ENCODE results near the gene DCLK3. TPM values are rescaled to one million over a fixed set of nuclear protein-coding genes. Genes with fewer than 3 reads are reported as not detected.

DCLK3 gene
- total RNA-seq, 6 experiments from 2014 or later: not detected

DNA sequence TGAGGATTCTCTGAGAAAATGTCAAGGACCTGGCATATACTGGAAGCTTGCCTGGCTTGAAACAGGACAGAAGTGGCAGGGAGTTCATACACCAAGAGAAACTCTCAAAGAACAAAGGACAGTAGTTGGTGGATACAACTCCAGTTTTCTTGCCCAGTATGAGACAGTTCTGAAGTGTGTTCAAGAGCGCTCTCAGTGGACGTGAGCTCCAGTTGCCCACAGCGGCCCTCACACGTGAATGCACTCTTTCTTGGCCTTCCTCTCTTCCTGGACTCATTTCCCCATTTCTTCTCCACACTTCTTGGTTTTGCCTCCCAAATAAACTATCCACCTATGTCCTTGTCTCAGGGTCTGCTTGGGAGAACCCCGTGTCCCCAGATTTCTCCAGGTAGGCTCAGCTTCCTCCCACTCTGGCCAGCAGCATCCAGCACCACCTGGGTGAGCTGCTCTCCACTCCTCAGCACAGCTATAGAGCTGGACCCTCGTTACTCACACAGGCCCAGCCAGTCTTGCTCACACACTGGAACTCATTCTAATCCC, 54.5 kb downstream of the DCLK3 start:
- Mint-ChIP-seq H3K36me3 (ENCODE audit: low read depth) (no peaks in the 10 kb centered on the region), H3K27ac (no peak overlapping the region), H3K4me1 (ENCODE audit: low read depth) (peaks cover 24% of the 10 kb centered on the region), H3K4me3 (no peak overlapping the region), H3K27me3 (ENCODE audit: insufficient read depth) (peaks cover 5% of the 10 kb centered on the region), H3K9me3 (no peaks in the 10 kb centered on the region)
- no peak for DNase-seq
- TF ChIP-seq, protein P1, sequence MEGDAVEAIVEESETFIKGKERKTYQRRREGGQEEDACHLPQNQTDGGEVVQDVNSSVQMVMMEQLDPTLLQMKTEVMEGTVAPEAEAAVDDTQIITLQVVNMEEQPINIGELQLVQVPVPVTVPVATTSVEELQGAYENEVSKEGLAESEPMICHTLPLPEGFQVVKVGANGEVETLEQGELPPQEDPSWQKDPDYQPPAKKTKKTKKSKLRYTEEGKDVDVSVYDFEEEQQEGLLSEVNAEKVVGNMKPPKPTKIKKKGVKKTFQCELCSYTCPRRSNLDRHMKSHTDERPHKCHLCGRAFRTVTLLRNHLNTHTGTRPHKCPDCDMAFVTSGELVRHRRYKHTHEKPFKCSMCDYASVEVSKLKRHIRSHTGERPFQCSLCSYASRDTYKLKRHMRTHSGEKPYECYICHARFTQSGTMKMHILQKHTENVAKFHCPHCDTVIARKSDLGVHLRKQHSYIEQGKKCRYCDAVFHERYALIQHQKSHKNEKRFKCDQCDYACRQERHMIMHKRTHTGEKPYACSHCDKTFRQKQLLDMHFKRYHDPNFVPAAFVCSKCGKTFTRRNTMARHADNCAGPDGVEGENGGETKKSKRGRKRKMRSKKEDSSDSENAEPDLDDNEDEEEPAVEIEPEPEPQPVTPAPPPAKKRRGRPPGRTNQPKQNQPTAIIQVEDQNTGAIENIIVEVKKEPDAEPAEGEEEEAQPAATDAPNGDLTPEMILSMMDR (IDR thresholded peaks at IDR 0.05): no peak

DNA sequence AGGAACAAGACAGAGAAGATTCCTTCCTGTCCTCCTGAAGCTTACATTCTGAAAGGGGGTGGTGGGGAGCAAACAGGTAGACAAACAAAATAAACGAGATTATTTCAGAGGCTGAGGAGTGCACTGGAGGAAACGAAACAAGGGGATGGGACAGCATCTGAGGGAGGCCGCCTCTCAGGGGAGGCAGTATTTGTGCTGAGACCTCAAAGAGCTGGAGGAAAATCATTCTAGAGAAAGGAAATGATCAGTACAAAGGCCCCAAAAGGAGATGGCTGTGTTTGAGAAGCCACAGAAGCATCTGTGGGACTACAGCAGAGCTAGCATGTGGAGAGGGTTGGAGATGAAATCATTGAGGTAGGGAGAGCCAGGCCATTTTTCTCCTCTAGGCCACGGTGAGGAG, 55.1 kb downstream of the DCLK3 start:
- H3K4me3 Mint-ChIP-seq: no peak overlapping the region
- no peaks in the 10 kb centered on the region for H3K9me3 Mint-ChIP-seq
- DNase-seq: no peak
- TF ChIP-seq, protein P1 (IDR thresholded peaks at IDR 0.05): no peak
- no peak overlapping the region for H3K27ac Mint-ChIP-seq
- H3K4me1 Mint-ChIP-seq (ENCODE audit: low read depth): peaks cover 18% of the 10 kb centered on the region
- H3K27me3 Mint-ChIP-seq (ENCODE audit: insufficient read depth): peaks cover 5% of the 10 kb centered on the region
- no peaks in the 10 kb centered on the region for H3K36me3 Mint-ChIP-seq (ENCODE audit: low read depth)

DNA sequence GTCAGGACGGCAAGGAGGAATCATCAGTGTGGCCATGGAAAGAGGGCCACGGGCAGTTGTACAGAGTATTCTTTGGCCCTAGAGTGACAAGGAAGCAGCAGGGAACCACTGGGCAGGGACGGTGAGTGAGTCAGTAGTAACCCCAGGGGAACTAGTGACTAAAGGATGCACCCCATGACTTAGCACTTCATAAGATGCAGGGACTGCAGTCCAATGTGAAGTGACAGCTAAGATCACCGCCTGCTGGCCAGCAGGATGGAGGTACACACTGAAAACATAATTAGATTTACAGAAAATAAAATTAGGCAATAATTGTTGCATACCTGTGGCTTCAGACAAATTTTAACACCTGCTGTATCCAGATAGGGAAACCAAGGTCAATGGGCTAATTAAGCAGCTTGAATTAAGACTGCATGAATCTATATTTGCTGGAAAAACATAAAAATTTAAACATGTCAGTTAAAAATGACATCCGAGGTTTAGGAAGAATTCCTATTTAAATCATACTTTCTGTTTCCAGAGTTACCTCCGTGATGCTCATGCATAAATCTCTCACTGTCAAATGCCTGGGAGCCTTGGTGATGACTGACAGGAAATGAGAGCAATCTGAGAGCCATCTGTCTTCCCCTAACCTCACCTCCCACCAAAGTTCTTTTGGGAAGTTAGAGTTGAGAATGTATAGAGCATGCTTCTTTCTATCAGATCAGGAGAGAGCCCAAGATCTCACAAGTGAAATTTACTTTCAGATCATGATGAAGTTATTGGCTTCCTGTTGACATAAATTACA, 56.5 kb downstream of the DCLK3 start:
- Mint-ChIP-seq H3K27ac (peak overlapping the region; percentile 59), H3K27me3 (ENCODE audit: insufficient read depth) (peaks cover 5% of the 10 kb centered on the region), H3K4me1 (ENCODE audit: low read depth) (peaks cover 21% of the 10 kb centered on the region), H3K9me3 (no peaks in the 10 kb centered on the region), H3K36me3 (ENCODE audit: low read depth) (no peaks in the 10 kb centered on the region), H3K4me3 (no peak overlapping the region)
- TF ChIP-seq, protein P1 (IDR thresholded peaks at IDR 0.05): peak; percentile 78
- peak; percentile 88 for DNase-seq

DNA sequence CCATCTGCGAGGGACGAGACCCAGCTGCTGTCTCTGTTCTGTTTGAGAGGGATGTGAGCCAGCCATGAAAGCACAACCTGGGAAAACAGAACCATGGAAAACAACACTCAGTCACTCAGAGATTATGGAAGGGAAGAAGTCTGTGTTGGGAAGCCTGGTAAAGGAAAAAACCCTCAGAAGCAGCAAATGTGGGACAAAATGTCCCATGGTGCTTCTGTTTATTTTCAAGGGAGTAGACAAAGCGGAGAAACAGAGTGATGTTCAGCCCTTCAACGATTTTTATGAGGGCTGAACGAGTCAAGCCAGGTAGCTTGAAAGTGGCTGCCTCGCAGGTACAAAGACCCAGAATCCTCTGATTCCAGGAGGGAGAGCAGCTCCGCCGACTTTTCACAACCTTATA, 59.3 kb downstream of the DCLK3 start:
- Mint-ChIP-seq H3K4me1 (ENCODE audit: low read depth) (peaks cover 41% of the 10 kb centered on the region), H3K4me3 (no peak overlapping the region), H3K27ac (no peak overlapping the region), H3K9me3 (no peaks in the 10 kb centered on the region), H3K36me3 (ENCODE audit: low read depth) (no peaks in the 10 kb centered on the region), H3K27me3 (ENCODE audit: insufficient read depth) (peaks cover 5% of the 10 kb centered on the region)
- TF ChIP-seq, protein P1 (IDR thresholded peaks at IDR 0.05): no peak
- DNase-seq: no peak

DNA sequence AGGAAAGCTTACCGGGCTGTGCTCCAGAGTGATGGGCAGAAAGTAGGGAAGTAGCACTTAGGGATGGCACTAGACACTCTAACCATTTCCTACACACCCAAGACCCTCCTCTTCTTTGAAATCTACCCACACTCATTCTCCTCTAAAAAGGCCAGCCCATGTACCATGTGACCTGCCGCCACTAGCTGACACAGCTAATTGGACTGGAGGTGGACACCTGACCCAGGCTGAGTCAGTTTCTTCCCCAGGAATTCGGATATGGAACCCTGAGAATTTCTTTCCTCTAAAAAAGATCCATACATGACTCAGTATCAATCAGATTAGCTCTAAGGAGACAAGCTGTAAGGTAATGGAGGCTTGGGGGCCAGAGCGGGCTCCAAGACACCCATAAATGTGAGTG, 60.1 kb downstream of the DCLK3 start:
- Mint-ChIP-seq H3K27ac (no peak overlapping the region), H3K27me3 (ENCODE audit: insufficient read depth) (peaks cover 4% of the 10 kb centered on the region), H3K9me3 (no peaks in the 10 kb centered on the region), H3K4me1 (ENCODE audit: low read depth) (peaks cover 41% of the 10 kb centered on the region), H3K4me3 (no peak overlapping the region), H3K36me3 (ENCODE audit: low read depth) (no peaks in the 10 kb centered on the region)
- DNase-seq: no peak
- TF ChIP-seq, protein P1 (IDR thresholded peaks at IDR 0.05): no peak
